Gastrocnemius medialis (tissue), 4 donors: ENCODE data around the gene ARHGEF17.

ENCODE experiments used
- POLR2A ChIP-seq, 2 donors: fragments of 450-650 bp; IDR thresholded peaks; one replicate each; pipeline ENCODE4 v1.6.1; 2017; ENCODE audit warnings: antibody characterized with exemption in 2 of 2, mild to moderate bottlenecking in 2 of 2, moderate library complexity in 2 of 2
- TF ChIP-seq, protein P1 (sequence below), 5 experiments: fragments of 450-650 bp in 3 of 5; fragments of 200-600 bp in 2 of 5; sonication (generic) in 2 of 5; IDR thresholded peaks in 4 of 5; conservative IDR thresholded peaks in 1 of 5; 1 replicate in 4 of 5; 2 replicates in 1 of 5; pipeline ENCODE4 v1.5.1; 2016 to 2019; ENCODE audit warnings: antibody characterized with exemption in 5 of 5, mild to moderate bottlenecking in 3 of 5, moderate library complexity in 3 of 5

DNA sequence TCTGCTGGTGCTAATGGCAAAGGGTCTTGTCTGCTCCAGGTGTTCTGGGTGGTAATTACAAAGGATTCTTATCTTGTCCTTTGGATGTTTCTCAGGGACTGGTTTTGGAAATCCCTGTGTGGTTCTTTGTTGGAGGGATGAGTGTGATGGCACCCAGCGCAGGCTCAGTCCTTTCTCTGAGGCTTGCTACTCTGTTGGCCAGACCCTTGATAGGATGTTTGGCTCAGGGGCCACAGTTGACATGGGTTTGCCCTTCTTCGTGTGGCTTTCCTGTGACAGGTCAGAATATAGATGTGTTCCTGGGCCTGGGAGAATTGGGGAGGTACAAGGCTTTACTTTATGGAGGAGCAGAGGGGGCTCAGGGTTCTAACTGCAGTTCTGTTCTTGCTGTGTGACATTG lies 4.0 kb downstream of the ARHGEF17 start:
- TF ChIP-seq, protein P1, sequence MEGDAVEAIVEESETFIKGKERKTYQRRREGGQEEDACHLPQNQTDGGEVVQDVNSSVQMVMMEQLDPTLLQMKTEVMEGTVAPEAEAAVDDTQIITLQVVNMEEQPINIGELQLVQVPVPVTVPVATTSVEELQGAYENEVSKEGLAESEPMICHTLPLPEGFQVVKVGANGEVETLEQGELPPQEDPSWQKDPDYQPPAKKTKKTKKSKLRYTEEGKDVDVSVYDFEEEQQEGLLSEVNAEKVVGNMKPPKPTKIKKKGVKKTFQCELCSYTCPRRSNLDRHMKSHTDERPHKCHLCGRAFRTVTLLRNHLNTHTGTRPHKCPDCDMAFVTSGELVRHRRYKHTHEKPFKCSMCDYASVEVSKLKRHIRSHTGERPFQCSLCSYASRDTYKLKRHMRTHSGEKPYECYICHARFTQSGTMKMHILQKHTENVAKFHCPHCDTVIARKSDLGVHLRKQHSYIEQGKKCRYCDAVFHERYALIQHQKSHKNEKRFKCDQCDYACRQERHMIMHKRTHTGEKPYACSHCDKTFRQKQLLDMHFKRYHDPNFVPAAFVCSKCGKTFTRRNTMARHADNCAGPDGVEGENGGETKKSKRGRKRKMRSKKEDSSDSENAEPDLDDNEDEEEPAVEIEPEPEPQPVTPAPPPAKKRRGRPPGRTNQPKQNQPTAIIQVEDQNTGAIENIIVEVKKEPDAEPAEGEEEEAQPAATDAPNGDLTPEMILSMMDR (IDR thresholded peaks at IDR 0.05 in 4 of 5, conservative IDR thresholded peaks at IDR 0.05 in 1 of 5) = no peak
- no peak for TF ChIP-seq POLR2A (IDR thresholded peaks at IDR 0.05)
